G401.6 (cell line): Measurements from ENCODE around the gene OPRL1.

Source experiments
- FAIRE-seq: peaks from 2 replicates; lab custom pipeline; 2012; peaks lifted over from hg19 to GRCh38; lab: Jason Lieb, UNC

Gene OPRL1

DNA sequence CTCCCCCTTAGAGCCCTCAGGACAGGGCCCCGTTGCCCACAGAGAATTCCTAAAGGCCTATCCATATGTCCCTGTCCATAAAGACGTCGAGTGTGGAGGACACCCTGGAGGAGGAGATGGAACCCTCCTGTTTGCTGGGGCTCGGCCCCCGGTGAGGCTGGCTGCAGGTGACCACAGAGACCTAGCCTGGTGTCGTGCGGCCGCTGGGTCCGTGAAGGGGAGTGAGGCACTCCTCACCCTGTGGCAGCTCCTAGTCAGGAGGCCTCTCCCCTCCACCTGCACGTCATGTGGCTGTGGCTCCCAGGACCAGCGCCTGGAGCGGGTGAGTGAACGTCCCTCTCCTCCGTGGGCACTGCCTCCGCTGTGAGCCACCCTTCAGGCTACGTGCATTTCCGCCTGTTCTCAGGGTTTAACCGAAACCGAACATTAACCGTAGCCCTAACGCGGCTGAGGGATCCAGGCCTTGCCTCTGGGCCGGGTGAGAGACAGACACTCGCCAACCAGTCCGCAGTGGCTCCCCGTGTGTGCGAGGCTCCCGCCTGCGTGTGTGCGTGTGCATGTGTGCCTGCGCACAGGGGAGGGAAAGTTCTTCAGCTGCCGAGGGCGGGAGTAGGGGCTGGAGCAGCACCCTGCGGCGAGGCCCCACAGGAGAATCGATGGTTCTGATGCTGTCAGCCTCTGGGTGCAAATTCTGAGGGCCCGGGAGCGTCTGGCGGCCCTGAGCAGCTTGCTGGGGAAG, 22.8 kb upstream of the OPRL1 start:
- FAIRE-seq: no peak

DNA sequence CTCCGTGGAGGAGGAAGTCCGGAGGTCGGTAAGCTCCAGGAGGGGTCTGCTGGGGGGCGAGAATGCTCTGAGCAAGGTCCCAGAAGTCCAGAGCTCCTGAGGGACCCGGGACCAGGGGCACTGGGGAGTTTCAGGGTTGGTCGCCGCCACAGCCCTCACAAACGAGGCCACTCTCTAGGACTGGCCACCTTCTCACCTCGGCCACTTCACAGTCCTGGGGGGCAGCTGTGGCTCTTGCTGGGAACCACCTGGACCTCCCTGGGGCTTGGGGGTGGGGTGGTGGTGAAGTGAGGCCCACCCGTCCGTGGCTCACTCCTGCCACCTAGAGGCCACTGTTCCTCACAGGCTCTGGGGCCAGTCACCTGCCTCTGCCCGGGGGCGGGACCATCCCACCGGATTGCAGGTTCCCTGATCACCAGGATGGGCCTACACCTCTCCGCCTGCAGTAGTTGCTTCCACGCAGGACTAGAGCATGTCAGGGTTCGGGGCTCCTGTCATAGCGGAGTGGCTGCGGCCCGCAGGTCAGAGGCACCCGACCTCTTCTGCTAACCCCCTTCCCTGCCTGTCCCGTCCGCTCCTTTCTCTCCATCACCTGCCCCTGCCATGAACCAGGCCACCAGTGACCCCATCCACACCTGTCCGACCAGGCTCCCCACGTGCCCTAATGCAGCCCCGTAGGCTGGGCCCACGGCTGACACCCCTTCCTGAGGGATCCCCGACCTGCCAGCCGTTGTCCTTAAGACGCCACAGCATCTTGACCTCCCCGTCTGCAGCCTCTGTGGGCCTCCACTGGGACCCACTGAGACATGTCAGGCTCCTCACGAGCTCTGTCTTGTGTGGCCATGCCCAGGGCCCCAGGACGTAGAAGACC, 22.0 kb upstream of the OPRL1 start:
- FAIRE-seq: no peak

- FAIRE-seq: no peak
These were observed 21.3 kb upstream of the OPRL1 start for GRCh38 chr20:64058536-64058935.

GRCh38 chr20:64062276-64062595, 17.6 kb upstream of the OPRL1 start:
- no peak for FAIRE-seq

DNA sequence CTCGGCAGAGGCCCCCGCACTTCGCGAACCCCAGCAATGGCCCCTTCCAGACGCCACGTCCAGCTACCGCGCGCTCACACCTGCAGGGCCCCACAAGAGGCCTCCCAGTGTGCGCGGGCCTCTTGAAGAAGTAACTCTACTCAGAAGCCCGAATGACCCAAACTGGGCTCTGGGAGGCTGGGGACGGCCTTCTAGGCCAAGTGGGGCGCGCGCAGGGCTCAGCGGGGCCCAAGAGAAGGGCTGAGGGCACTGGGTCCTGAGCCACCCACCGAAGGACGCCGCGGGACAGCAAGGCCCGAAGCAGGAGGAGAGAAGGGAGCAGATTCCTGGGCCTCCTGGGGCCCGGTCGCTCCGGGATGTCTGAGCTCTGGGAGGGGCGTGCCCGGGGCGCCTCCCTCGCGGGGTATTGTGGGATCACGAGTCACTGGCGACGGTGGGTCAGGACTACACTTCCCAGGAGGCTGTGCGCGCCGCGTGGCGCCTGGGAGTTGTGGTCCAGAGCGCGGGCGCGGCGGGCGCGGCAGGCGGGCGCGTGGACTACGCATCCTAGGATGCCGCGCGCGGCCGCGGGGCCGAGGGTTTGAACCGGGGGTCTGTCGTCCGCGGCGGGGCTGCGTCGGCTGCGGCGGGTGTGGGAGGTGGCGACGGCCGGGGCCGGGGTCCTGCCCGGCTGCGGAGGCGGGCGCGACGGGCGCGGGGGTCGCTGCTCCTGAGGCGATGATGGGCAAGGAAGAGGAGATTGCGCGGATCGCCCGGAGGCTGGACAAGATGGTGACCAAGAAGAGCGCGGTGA, 17.1 kb upstream of the OPRL1 start, which contains the start of gene TCEA2:
Gene TCEA2 (plus strand): TSS at position 603 of the 793 bp plus-strand sequence. CDS start 115 bp downstream, at position 718.
- FAIRE-seq: no peak

- no peak for FAIRE-seq
These were observed 16.3 kb upstream of the OPRL1 start for GRCh38 chr20:64063389-64064144.

- FAIRE-seq: no peak
These were observed 15.7 kb upstream of the OPRL1 start for GRCh38 chr20:64064145-64064698.

DNA sequence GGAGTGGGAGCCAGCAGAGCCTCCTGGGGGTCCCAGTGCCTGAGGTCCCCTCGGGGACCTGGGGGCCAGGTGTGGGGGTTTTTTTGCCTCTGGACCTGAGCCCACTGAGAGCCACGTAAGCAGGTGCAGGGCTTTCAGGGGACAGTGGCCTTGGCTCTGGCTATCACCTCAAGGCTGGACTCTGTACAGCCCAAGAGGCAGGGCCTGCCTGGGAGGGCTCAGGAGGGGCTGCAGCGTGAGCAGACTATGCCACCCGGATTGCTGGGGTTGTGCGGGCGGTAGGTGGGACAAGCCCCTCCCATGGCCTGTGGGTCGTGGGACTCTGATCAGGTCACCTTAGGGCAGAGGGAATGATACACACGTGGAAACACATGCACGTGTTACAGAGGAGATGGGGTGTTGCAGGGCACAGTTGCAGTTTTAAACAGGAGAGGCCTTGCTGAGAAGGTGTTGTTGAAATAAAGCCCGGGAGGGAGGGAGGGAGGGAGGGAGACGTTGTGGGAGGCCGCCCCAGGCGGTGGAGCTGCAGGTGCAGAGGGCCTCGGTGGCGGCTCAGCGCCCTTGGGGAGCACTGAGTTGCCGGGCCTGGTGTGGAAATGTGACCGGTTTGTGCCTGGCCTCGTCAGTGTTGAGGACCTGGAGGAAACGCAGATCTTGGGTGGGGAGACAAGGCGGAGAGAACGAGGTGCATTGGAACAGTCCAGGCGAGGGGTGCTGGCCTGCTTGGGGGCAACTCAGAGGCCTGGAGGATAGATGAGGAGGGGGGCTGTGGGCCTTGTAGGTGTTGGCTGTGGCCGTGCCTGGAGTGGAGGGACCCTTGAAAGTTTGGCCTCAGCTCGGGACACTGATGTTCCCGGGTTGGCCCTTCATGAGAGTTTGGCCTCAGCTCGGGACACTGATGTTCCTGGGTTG, 14.6 kb upstream of the OPRL1 start:
- no peak for FAIRE-seq

- FAIRE-seq: no peak
These were observed 13.9 kb upstream of the OPRL1 start for GRCh38 chr20:64065974-64066343.

DNA sequence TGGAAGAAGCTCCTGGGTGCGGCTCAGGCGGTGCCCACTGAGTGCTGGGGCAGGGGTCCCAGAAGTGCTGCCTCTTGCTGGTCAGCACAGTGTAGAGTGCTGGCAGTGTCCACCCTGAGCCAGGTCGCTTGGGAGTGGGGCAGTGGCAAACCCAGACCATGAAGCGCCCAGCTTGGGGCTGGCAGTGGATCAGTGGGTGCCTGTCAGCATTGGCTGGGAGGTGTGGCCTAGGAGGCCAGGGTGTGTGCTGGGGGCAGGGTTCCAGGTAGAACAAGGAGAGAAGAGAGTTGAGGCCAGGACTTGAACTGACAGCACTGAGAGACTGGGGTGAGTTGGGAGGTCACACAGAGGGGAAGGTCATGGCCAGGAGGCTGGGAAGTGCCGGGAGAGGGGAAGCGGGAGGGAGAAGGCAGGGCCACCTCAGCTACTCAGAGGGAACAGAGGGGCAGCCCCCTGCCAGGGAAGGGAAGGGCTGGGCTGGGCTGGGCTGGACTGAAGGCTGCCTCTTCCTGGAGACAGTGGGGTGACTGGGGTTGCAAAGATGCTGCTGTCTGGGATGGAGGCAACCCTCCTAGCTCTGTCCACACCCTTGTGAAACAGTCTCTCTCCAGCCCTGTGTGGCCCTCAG, 12.8 kb upstream of the OPRL1 start:
- no peak for FAIRE-seq

- FAIRE-seq: no peak
These were observed 12.1 kb upstream of the OPRL1 start for GRCh38 chr20:64067733-64068307.

DNA sequence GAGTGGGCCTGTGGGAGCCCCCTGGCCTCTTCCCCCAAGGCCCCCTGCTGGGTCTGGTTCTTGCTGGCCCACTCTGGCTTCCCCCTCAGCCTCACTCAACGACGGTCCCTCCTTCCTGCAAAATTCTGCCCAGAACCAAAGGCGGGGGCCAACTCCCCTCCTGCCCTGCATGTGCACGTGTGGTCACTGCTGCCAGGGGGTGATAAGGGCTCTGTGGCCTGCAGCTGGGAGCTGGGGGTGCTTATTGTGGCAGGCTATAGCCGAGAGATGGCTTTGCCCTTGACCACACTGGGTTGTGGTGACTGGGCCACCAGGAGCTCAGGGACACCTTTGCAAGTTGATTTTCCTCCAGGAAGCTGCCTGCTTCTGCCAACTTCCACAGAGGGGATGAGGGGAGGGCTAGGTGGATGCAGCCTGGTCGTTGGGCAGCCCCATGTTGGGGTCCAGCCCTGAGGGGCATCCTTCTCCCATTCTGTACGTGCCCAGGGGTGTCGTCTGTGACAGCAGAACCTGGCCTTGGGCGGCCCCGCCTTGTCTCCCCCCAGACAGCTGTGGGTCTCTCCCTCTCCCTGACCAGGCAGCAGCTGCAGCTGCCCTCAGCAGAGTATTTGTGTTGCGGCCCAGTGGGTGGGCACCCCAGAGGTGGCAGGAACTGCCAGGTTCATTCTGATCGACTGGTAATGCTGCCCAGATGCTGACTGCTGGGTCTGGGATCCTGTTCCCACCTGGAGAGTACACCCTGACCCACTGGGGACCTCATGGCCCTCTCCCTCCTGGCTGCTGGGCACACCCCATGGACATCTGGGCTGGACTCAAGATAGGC, 11.3 kb upstream of the OPRL1 start:
- FAIRE-seq: no peak

GRCh38 chr20:64069209-64069613, 10.7 kb upstream of the OPRL1 start:
- no peak for FAIRE-seq

GRCh38 chr20:64069614-64070243, 10.2 kb upstream of the OPRL1 start:
- no peak for FAIRE-seq

DNA sequence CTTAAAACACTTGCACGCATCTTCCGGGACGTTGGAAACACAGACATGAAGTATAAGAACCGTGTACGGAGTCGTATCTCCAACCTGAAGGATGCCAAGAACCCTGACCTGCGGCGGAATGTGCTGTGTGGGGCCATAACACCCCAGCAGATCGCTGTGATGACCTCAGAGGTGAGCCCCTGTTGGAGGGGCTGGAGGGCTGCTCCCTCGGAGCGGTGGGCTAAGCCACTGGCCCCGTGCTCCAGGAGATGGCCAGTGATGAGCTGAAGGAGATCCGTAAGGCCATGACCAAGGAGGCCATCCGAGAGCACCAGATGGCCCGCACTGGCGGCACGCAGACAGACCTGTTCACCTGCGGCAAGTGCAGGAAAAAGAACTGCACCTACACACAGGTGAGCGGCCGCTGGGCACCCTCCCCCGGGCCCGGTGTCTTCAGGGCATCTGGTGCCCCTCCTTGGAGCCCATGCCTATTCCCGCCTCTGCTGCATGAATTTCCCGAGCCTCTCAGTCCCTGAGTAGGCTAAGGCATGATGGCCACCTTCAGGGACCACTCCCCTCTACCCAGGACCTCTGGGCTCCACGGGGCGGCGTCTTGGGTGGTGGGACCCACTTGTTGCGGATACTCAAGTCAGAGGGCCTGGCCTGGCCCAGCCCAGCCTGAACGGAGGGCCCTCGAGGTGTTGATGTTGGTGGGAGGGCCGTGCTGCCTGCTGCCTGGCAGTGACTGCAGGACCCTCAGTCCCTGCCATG, 9.5 kb upstream of the OPRL1 start:
- no peak for FAIRE-seq

GRCh38 chr20:64071341-64072332, 8.2 kb upstream of the OPRL1 start:
- no peak for FAIRE-seq
